Measurements from ENCODE around the gene TRPC4AP. TPM values are rescaled to one million over a fixed set of nuclear protein-coding genes. Genes with fewer than 3 reads are reported as not detected.

The TRPC4AP gene
- total RNA-seq, 4 donors from 2014 or later = 57.3 to 85.3 (median 70.1) TPM

DNA sequence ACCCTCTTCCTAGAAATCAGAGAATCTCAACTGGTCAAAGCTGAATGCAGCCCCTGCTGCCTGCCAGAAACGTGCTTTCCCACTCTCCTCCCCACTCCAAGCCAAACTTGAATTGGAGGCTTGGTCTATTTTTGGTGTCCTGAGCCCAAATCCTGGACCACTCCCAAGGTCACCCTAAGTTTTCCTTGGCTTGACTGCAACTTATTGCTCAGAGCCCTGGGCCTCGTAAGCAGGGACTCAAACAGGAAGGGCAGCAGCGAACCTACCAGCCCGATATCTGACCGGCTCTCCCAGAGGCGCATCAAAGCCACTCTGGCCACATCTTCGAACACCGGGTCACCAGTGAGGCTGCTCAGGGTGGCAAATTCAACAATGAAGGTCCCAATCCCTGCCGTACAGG lies 41.9 kb upstream of the TRPC4AP start:
- WGBS, 2 donors (ENCODE audit: low coverage in 1 of 2) = 92 to 93% methylated on average over 6 to 9 of the region's 9 CpGs
- DNase-seq = no peak
- Histone ChIP-seq H3K4me3 (no peak overlapping the region), H3K27ac (no peak overlapping the region), H3K36me3 (peaks cover 0 to 46% (median 5%) of the 10 kb centered on the region in 4 donors), H3K4me1 (peaks cover 0 to 3% (median under 1%) of the 10 kb centered on the region in 4 donors), H3K9me3 (no peaks in the 10 kb centered on the region), H3K27me3 (no peaks in the 10 kb centered on the region)
- in situ Hi-C loops (cut with MboI; ENCODE audit: low pct_ligation_motif_present in 1 of 4, low pct_unique_long_range_greater_than_20kb in 1 of 4, low sequenced_read_pairs in 3 of 4) = loop anchor here in 2 of 4 donors (25.0 kb wide), 1 partner anchor 303 kb away; the partner anchor contains the start of gene GDF5 (in 2 of the 2)
- intact Hi-C loops (cut with DNase I; ENCODE audit: low total_unique reads) = no loop called here
- TF ChIP-seq POLR2A (IDR thresholded peaks at IDR 0.05) = no peak
- TF ChIP-seq, protein P1, sequence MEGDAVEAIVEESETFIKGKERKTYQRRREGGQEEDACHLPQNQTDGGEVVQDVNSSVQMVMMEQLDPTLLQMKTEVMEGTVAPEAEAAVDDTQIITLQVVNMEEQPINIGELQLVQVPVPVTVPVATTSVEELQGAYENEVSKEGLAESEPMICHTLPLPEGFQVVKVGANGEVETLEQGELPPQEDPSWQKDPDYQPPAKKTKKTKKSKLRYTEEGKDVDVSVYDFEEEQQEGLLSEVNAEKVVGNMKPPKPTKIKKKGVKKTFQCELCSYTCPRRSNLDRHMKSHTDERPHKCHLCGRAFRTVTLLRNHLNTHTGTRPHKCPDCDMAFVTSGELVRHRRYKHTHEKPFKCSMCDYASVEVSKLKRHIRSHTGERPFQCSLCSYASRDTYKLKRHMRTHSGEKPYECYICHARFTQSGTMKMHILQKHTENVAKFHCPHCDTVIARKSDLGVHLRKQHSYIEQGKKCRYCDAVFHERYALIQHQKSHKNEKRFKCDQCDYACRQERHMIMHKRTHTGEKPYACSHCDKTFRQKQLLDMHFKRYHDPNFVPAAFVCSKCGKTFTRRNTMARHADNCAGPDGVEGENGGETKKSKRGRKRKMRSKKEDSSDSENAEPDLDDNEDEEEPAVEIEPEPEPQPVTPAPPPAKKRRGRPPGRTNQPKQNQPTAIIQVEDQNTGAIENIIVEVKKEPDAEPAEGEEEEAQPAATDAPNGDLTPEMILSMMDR (IDR thresholded peaks at IDR 0.05) = no peak

DNA sequence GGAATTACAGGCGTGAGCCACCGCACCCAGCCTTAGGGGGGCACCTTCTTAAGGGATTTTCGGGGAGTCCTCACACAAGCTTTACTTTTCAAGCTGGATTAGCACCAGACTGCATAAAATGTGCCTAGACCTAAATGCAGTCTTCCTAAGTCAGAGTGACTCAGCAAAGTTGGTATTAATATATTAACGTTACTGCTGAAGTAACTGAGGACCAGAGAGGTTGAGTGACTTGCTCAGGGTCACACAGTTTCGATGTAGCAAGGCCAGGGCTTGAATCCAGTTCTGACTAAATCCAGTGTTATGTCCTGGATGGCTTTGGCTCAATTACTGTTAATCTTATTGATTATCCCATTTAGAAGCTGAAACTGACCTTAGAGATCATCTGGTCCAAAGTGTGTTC lies 41.1 kb upstream of the TRPC4AP start:
- Histone ChIP-seq H3K27ac (no peak overlapping the region), H3K4me3 (no peak overlapping the region), H3K9me3 (no peaks in the 10 kb centered on the region), H3K27me3 (no peaks in the 10 kb centered on the region), H3K4me1 (peaks cover 0 to 11% (median 8%) of the 10 kb centered on the region in 4 donors), H3K36me3 (peaks cover 0 to 45% (median 5%) of the 10 kb centered on the region in 4 donors)
- intact Hi-C loops (cut with DNase I; ENCODE audit: low total_unique reads) (no loop called here), in situ Hi-C loops (cut with MboI; ENCODE audit: low pct_ligation_motif_present in 1 of 4, low pct_unique_long_range_greater_than_20kb in 1 of 4, low sequenced_read_pairs in 3 of 4) (loop anchor here in 2 of 4 donors (25.0 kb wide), 1 partner anchor 304 kb away; the partner anchor contains the start of gene GDF5 (in 2 of the 2))
- no peak for TF ChIP-seq POLR2A (IDR thresholded peaks at IDR 0.05)
- TF ChIP-seq, protein P1 (IDR thresholded peaks at IDR 0.05) = no peak
- no peak for DNase-seq
- 80 to 92% methylated on average over 1 to 5 of the region's 5 CpGs for WGBS, 2 donors (ENCODE audit: low coverage in 1 of 2)

GRCh38 chr20:35133031-35133430 lies 40.4 kb upstream of the TRPC4AP start:
- Histone ChIP-seq H3K4me1 (peaks cover 0 to 11% (median 8%) of the 10 kb centered on the region in 4 donors), H3K27ac (no peak overlapping the region), H3K4me3 (no peak overlapping the region), H3K36me3 (peaks cover 0 to 38% (median 5%) of the 10 kb centered on the region in 4 donors), H3K9me3 (no peaks in the 10 kb centered on the region), H3K27me3 (no peaks in the 10 kb centered on the region)
- in situ Hi-C loops (cut with MboI; ENCODE audit: low pct_ligation_motif_present in 1 of 4, low pct_unique_long_range_greater_than_20kb in 1 of 4, low sequenced_read_pairs in 3 of 4) (loop anchor here in 2 of 4 donors (25.0 kb wide), 1 partner anchor 304 kb away; the partner anchor contains the start of gene GDF5 (in 2 of the 2)), intact Hi-C loops (cut with DNase I; ENCODE audit: low total_unique reads) (no loop called here)
- 86 to 95% methylated on average over 1 to 5 of the region's 5 CpGs for whole genome bisulfite sequencing, 2 donors (ENCODE audit: low coverage in 1 of 2)
- TF ChIP-seq EP300 (IDR thresholded peaks at IDR 0.05; ENCODE audit: low read depth) (no peak), POLR2AphosphoS5 (IDR thresholded peaks at IDR 0.05) (no peak), POLR2A (IDR thresholded peaks at IDR 0.05) (no peak)
- TF ChIP-seq, protein P1 (IDR thresholded peaks at IDR 0.05) = no peak
- no peak for DNase-seq

- intact Hi-C loops (cut with DNase I; ENCODE audit: low total_unique reads) (no loop called here), in situ Hi-C loops (cut with MboI; ENCODE audit: low pct_ligation_motif_present in 1 of 4, low pct_unique_long_range_greater_than_20kb in 1 of 4, low sequenced_read_pairs in 3 of 4) (loop anchor here in 2 of 4 donors (25.0 kb wide), 1 partner anchor 305 kb away; the partner anchor contains the start of gene GDF5 (in 2 of the 2))
- DNase-seq = no peak
- Histone ChIP-seq H3K4me3 (no peak overlapping the region), H3K36me3 (peaks cover 0 to 28% (median 4%) of the 10 kb centered on the region in 4 donors), H3K9me3 (no peaks in the 10 kb centered on the region), H3K27me3 (no peaks in the 10 kb centered on the region), H3K27ac (no peak overlapping the region), H3K4me1 (peaks cover 0 to 11% (median 8%) of the 10 kb centered on the region in 4 donors)
- TF ChIP-seq, protein P1 (IDR thresholded peaks at IDR 0.05) = no peak
- no peak for TF ChIP-seq POLR2A (IDR thresholded peaks at IDR 0.05)
- TF ChIP-seq POLR2AphosphoS5 (IDR thresholded peaks at IDR 0.05) = no peak
- TF ChIP-seq EP300 (IDR thresholded peaks at IDR 0.05; ENCODE audit: low read depth) = no peak
- WGBS, 2 donors (ENCODE audit: low coverage in 1 of 2) = 94 to 98% methylated on average over 4 of the region's 4 CpGs
Observed at GRCh38 chr20:35131934-35132333, 39.3 kb upstream of the TRPC4AP start.

All from transverse colon (tissue), 4 donors.